Activated naive CD8-positive, alpha-beta T cell treated with anti-CD3 and anti-CD28 coated beads, Interleukin-2, amount 10 ng/mL, durations not matched to agents 7 days and 5 days (primary cell): ENCODE results near the gene COPB2. TPM values are rescaled to one million over a fixed set of nuclear protein-coding genes. Genes with fewer than 3 reads are reported as not detected.
"Not testable (repeated sequence)": the region's sequence is repeated elsewhere in the genome, so short reads cannot be mapped to it uniquely, and the experiment has no call there.

Experiments used
- ATAC-seq: fragments of 150-1000 bp; cut with Tn5 transposase; one replicate; pipeline ENCODE4 v1.10.0; 2021; ENCODE audit warnings: low read depth, moderate library complexity
- POLR2A ChIA-PET: fragments of 350-600 bp; sonication (Branson Sonifier 250); formaldehyde crosslinking; loops from one replicate; lab custom pipeline; 2021; ENCODE audit warnings: antibody characterized with exemption; lab: Charles Lee
- DNase-seq: peaks from one replicate; pipeline ENCODE4 v3.0.0; 2021
- H3K27ac Mint-ChIP-seq: one replicate; pipeline ENCODE4 v1.8.0; 2022; ENCODE audit warnings: mild to moderate bottlenecking, mixed read lengths
- H3K27me3 Mint-ChIP-seq: one replicate; pipeline ENCODE4 v1.8.0; 2022; ENCODE audit warnings: mild to moderate bottlenecking, moderate library complexity, mixed read lengths
- H3K36me3 Mint-ChIP-seq: one replicate; pipeline ENCODE4 v1.8.0; 2021; ENCODE audit warnings: mild to moderate bottlenecking, mixed read lengths
- H3K4me1 Mint-ChIP-seq: one replicate; pipeline ENCODE4 v1.8.0; 2021; ENCODE audit warnings: mixed read lengths
- H3K4me3 Mint-ChIP-seq: one replicate; pipeline ENCODE4 v1.8.0; 2022; ENCODE audit warnings: mild to moderate bottlenecking, moderate library complexity, mixed read lengths
- H3K9me3 Mint-ChIP-seq: one replicate; pipeline ENCODE4 v1.8.0; 2021; ENCODE audit warnings: mixed read lengths
- total RNA-seq, 2 experiments: library from RNA; stranded (reverse); gene quantifications; one replicate each; pipeline ENCODE4 v1.2.3, GENCODE V29; 2021

The COPB2 gene
- total RNA-seq, 2 experiments from 2014 or later = 83.0 to 86.9 TPM

DNA sequence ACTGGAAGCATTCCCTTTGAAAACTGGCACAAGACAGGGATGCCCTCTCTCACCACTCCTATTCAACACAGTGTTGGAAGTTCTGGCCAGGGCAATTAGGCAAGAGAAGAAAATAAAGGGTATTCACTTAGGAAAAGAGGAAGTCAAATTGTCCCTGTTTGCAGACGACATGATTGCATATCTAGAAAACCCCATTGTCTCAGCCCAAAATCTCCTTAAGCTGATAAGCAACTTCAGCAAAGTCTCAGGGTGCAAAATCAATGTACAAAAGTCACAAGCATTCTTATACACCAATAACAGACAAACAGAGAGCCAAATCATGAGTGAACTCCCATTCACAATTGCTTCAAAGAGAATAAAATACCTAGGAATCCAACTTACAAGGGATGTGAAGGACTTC is 54.8 kb downstream of the COPB2 start:
- H3K27ac Mint-ChIP-seq, ATAC-seq, POLR2A ChIA-PET, H3K4me1 Mint-ChIP-seq, H3K4me3 Mint-ChIP-seq, H3K36me3 Mint-ChIP-seq, H3K9me3 Mint-ChIP-seq, DNase-seq: not testable (repeated sequence)
- peaks cover 26% of the 10 kb centered on the region for H3K27me3 Mint-ChIP-seq

DNA sequence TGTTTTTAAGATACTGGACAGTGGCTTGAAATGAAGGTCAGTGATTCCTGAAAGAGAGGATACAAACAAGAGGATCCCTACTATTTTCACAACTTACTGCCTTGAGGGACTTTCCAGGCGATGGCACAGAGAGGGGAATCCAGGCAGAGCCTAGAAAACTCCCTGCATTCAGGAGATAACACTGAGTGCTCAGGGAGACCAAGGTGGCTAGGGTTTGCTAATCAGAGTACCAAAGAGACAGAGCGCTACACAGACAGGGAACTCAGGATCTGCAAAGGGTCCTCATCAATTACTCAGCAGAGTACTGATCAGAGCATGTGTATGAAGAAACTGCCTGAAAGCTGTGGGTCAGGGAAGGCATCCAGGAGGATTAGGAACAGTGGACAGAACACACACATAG is 57.4 kb downstream of the COPB2 start:
- ATAC-seq = no peak
- Mint-ChIP-seq H3K27ac (no peak overlapping the region), H3K9me3 (no peaks in the 10 kb centered on the region), H3K27me3 (peaks cover 31% of the 10 kb centered on the region), H3K4me1 (peaks cover 10% of the 10 kb centered on the region), H3K4me3 (no peak overlapping the region), H3K36me3 (no peaks in the 10 kb centered on the region)
- no peak for DNase-seq
- POLR2A ChIA-PET = no interaction called here

DNA sequence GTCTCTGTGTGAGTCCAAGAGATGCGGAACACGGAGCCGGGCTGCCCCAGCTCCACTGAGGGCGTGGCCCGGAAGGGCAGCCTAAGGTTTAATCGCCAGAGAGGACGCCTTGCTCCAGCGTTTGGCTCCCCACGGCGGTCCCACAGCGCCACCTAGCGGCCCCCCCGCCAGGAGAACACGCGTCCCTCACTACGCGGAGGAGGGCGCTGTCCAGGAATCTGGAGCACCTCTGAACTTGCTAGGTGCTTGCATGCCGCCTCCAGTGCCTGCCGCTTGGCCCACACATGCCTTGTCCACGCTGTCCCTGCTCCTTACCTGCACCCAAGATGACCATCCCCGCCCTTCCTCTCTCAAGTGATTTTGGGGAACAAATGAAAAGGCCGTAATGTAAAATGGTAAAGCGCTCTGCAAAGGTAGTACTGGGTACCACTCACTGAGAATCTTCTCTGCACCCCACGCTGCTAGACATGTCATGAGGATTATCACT is 60.0 kb downstream of the COPB2 start:
- DNase-seq (peak; percentile 95), ATAC-seq (peak; percentile 99)
- Mint-ChIP-seq H3K36me3 (no peaks in the 10 kb centered on the region), H3K27ac (no peak overlapping the region), H3K27me3 (peaks cover 31% of the 10 kb centered on the region), H3K4me1 (peaks cover 10% of the 10 kb centered on the region), H3K9me3 (no peaks in the 10 kb centered on the region), H3K4me3 (peak overlapping the region; percentile 71)
- POLR2A ChIA-PET = interaction anchor here (0.6 kb wide), 1 partner anchor 402 kb away, joined by 4 read pairs; no protein-coding TSS in a partner anchor

DNA sequence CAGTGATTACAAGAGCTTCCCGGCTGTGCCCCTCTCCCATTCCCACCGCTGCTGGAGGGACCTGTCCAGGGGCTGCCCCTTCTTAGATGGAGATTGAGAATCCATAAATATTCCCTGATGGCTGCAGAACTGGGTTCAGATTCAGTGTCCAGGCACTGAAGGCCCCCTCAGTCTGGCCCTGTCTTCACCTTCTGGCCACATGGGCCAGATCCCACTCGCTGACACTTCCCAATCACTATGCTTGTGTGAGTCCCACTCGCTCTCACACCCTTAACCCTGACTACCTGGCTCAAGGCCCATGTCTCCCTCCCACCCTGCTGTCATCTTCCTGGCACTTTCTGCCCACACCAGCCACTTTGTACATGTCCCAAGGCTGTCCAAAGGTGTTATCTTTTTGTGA is 61.1 kb downstream of the COPB2 start:
- ATAC-seq (no peak), DNase-seq (no peak)
- POLR2A ChIA-PET = no interaction called here
- no peaks in the 10 kb centered on the region for H3K36me3 Mint-ChIP-seq
- H3K4me1 Mint-ChIP-seq = peaks cover 10% of the 10 kb centered on the region
- no peak overlapping the region for H3K4me3 Mint-ChIP-seq
- no peaks in the 10 kb centered on the region for H3K9me3 Mint-ChIP-seq
- H3K27ac Mint-ChIP-seq = no peak overlapping the region
- peaks cover 26% of the 10 kb centered on the region for H3K27me3 Mint-ChIP-seq

DNA sequence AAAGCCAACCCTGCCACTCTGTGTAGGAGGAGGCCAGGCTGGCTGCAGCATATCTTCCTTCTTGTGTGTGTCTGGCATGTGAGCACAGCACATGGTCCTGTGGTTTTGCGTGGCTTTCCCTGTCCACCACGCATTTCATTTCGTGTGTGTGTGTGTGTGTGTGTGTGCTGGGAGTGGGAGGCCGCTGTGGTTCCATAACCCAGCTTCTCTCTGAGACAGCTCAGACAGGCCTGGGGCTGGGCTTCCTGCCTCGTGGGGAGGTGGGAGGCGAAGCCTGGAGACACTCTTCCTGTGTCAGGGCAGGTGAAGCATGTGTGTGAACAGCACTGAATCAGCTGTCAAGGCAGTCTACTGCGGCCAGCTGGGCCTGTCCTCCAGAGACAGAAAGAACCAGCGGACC is 61.6 kb downstream of the COPB2 start:
- H3K9me3 Mint-ChIP-seq = no peaks in the 10 kb centered on the region
- DNase-seq = no peak
- H3K4me1 Mint-ChIP-seq = peaks cover 10% of the 10 kb centered on the region
- POLR2A ChIA-PET = no interaction called here
- ATAC-seq = no peak
- H3K27me3 Mint-ChIP-seq = peaks cover 24% of the 10 kb centered on the region
- H3K27ac Mint-ChIP-seq = no peak overlapping the region
- H3K4me3 Mint-ChIP-seq = no peak overlapping the region
- H3K36me3 Mint-ChIP-seq = no peaks in the 10 kb centered on the region

DNA sequence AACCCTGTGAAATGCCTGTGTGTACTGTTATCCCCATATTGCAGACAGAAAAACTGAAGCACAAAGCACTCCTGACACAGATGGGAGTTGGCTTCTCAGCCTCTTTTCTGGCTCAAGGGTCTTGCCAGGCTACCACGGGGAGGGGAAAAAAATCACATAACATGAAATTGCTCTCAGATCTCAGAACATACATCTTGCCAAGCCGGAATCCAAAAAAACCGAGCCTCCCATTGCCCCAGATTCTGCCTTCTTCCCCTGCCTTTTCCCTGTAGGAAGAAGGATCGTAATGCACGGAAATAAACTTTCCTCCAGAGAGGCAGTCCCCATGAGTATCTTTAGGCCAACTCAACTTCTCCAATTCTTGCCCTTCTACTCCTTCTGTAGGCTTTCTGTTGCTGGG is 62.2 kb downstream of the COPB2 start:
- DNase-seq (no peak), ATAC-seq (no peak)
- POLR2A ChIA-PET = no interaction called here
- peaks cover 11% of the 10 kb centered on the region for H3K4me1 Mint-ChIP-seq
- H3K36me3 Mint-ChIP-seq = no peaks in the 10 kb centered on the region
- no peaks in the 10 kb centered on the region for H3K9me3 Mint-ChIP-seq
- no peak overlapping the region for H3K27ac Mint-ChIP-seq
- H3K27me3 Mint-ChIP-seq = peaks cover 24% of the 10 kb centered on the region
- H3K4me3 Mint-ChIP-seq = no peak overlapping the region

DNA sequence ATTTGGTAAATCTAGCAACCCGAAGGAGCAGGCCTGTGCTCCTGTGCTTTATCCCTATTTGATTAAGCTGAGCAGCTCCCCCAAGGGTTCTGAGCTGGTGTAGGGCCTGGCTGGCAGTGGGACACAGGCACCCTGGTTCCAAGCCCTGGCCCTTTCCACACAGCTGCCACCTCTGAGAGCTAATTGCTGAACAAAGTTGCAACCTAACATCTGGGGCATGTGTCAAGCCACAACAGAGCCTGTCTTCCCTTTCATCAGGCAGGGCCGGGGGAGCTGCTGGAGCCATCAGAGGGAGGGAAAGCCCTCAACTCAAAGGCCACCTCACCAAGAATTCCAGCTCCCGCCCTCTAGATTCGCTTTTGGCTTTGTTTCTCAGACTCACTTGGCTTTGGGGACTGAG is 62.7 kb downstream of the COPB2 start:
- peaks cover 12% of the 10 kb centered on the region for H3K4me1 Mint-ChIP-seq
- no peaks in the 10 kb centered on the region for H3K36me3 Mint-ChIP-seq
- H3K27ac Mint-ChIP-seq = no peak overlapping the region
- H3K9me3 Mint-ChIP-seq = no peaks in the 10 kb centered on the region
- DNase-seq (no peak), ATAC-seq (no peak)
- H3K27me3 Mint-ChIP-seq = peaks cover 19% of the 10 kb centered on the region
- H3K4me3 Mint-ChIP-seq = no peak overlapping the region
- POLR2A ChIA-PET = no interaction called here

DNA sequence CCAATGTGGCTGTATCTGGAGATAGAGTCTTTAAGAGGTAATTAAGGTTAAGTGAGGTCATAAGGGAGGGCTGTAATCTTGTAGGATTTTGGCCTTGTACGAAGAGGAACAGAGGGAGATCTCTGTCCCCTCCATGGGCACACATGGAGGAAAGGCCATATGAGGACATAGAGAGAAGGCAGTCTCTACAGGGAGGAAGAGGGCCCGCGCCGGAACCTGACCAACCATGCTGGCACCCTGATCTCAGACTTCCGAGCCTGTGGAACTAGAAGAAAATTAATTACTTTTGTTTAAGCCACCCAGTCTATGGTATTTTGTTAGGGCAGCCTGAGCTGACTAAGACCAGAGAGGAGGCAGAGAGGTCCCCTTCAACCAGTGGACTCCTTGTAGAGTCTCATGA is 63.3 kb downstream of the COPB2 start:
- Mint-ChIP-seq H3K4me3 (no peak overlapping the region), H3K9me3 (no peaks in the 10 kb centered on the region), H3K27me3 (peaks cover 18% of the 10 kb centered on the region), H3K27ac (no peak overlapping the region), H3K36me3 (no peaks in the 10 kb centered on the region), H3K4me1 (peaks cover 12% of the 10 kb centered on the region)
- DNase-seq (no peak), ATAC-seq (no peak)
- POLR2A ChIA-PET = no interaction called here

DNA sequence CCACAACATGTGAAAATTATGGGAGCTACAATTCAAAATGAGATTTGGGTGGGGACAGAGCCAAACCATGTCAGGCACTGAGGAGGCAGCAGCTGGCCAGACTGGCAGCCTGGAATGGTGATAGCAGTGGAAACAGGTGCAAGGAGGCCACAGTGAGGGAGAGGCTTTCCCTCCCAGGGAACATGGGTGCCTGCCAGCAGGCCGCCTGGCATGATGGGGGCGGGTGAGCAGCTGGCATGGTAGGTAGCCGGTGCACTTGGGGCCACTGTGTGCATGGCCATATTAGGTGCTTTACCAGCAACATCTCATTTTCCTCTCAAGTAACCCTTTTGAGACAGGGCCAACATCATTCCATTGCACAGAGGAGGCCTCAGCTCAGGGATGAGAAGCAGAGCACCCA is 63.9 kb downstream of the COPB2 start:
- no peak overlapping the region for H3K27ac Mint-ChIP-seq
- H3K4me3 Mint-ChIP-seq = no peak overlapping the region
- POLR2A ChIA-PET = no interaction called here
- H3K4me1 Mint-ChIP-seq = peaks cover 12% of the 10 kb centered on the region
- H3K36me3 Mint-ChIP-seq = no peaks in the 10 kb centered on the region
- H3K27me3 Mint-ChIP-seq = peaks cover 16% of the 10 kb centered on the region
- DNase-seq (no peak), ATAC-seq (no peak)
- H3K9me3 Mint-ChIP-seq = no peaks in the 10 kb centered on the region

DNA sequence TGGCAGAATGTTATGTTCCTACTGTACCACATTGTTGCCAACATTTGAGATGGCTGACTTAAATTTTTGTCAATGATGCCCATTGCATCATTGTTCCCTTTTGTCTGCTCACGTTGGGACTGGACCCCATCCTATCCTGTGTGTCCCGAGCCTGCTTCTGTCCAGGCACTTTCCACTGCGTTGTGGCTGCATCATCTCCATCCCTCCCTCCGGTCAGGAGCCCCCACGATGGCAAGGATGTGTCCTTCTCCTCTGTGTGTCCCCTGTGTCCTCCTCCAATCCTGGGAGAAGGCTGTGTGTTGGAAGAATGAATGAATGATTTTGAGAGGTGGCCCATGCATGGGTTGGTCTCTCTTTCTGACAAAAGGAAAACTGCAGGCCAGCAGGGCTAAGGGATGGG is 65.0 kb downstream of the COPB2 start:
- Mint-ChIP-seq H3K27ac (no peak overlapping the region), H3K36me3 (no peaks in the 10 kb centered on the region), H3K4me3 (no peak overlapping the region), H3K9me3 (no peaks in the 10 kb centered on the region), H3K4me1 (peaks cover 10% of the 10 kb centered on the region), H3K27me3 (peaks cover 6% of the 10 kb centered on the region)
- POLR2A ChIA-PET = no interaction called here
- ATAC-seq (no peak), DNase-seq (no peak)

DNA sequence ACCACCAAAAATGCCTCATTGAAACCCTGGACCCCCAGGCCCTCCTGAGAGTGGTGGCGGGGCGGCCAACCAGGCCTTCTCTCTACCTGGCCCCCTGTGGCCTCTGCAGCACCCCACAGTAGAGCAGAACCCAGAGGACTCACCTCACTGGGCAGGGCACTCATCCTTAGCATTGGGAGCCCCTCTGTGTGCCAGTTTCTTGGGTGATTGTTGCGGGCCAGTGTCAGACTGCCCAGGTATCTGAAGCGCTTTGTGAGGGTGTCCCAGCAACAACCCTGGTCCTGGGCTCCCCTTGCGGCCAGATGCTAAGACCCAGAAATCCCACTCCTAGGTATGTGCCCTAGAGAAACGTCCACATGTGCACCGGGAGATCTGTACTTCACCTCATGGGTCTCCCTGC is 66.3 kb downstream of the COPB2 start:
- DNase-seq (no peak), ATAC-seq (no peak)
- H3K4me3 Mint-ChIP-seq = no peak overlapping the region
- H3K27me3 Mint-ChIP-seq = peaks cover 4% of the 10 kb centered on the region
- H3K4me1 Mint-ChIP-seq = peaks cover 6% of the 10 kb centered on the region
- no peaks in the 10 kb centered on the region for H3K36me3 Mint-ChIP-seq
- POLR2A ChIA-PET = no interaction called here
- H3K9me3 Mint-ChIP-seq = no peaks in the 10 kb centered on the region
- H3K27ac Mint-ChIP-seq = no peak overlapping the region

DNA sequence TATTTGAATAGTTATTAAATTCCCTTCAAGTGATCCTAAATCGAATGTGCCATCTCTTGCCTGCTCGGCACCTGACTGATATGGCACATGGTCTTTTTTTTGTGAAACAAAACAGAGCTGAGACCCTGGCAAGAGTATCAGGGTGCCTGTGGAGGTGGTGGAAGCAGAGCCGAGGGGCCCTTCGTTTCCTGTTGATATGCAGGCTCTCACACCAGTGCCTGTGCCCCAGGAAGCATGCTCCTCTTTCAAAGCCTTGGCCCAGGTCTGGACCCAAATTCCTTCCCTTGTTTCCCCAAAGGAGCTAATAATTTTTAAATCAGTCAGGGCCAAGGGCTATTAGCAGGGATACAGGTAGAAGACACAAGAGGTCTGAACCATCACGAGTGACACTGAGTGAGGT is 67.1 kb downstream of the COPB2 start:
- Mint-ChIP-seq H3K4me3 (no peak overlapping the region), H3K36me3 (no peaks in the 10 kb centered on the region), H3K27me3 (peaks cover 4% of the 10 kb centered on the region), H3K9me3 (no peaks in the 10 kb centered on the region), H3K4me1 (peaks cover 2% of the 10 kb centered on the region), H3K27ac (no peak overlapping the region)
- no peak for DNase-seq
- POLR2A ChIA-PET = no interaction called here
- ATAC-seq = no peak

DNA sequence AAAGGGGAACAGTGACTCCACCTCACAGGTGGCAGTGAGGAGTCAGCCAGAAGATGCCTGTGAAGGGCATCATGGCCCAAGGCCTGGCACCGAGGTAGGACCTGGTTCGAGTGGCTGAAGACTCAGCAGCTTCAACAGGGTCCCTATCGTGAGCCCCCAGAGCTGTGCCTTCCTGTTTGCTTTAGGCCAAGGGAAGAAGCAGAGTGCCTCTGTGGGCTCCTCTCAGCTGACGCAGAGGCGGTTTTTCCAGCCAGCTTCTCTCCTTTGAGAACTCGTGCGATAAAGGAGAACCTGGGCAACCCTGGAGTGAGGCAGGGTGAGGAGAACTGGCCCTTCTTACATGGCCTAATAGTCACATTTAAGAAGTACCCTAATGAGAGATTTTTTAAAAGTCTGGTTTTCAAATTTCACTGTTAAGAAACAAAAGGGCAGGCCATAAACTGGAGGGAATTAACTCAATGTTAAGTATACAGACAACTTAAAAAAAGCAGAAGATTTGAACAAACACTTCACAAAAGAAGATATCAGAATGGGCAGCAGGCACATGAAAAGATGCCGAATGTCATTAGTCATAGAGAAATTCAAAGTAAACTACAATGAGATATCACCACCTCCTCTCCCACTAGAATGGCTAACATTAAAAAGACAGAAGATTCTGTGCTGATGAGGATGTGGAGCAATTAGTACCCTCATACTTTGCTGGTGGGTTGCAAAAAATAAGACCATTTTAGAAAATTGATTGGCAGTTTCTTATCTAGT is 68.7 kb downstream of the COPB2 start:
- Mint-ChIP-seq H3K27ac (no peak overlapping the region), H3K27me3 (peaks cover 10% of the 10 kb centered on the region), H3K9me3 (no peaks in the 10 kb centered on the region), H3K4me1 (peaks cover 2% of the 10 kb centered on the region), H3K4me3 (no peak overlapping the region), H3K36me3 (no peaks in the 10 kb centered on the region)
- DNase-seq (no peak), ATAC-seq (no peak)
- POLR2A ChIA-PET = no interaction called here
